Measurements from ENCODE around the gene LMO4.

DNA sequence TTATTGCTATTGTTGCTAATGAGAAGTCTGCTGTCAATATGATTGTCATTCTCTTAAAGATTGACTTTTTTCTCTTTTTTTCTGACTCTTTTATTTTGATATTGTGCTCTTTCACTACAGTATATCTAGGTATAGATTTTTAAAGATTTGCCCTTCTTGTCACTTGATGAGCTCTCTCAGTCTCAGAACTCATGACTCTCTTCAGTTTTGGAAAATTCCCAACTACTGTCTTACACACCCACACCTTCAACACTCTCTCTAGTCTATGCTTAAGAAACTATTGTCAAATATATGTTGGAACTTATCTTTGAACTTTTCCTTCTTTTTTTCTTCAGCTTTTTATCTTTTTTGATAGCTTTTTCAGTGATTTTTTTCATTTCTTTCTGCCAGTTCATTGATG, 50.6 kb downstream of the LMO4 start:
- TF ChIP-seq, protein P1, sequence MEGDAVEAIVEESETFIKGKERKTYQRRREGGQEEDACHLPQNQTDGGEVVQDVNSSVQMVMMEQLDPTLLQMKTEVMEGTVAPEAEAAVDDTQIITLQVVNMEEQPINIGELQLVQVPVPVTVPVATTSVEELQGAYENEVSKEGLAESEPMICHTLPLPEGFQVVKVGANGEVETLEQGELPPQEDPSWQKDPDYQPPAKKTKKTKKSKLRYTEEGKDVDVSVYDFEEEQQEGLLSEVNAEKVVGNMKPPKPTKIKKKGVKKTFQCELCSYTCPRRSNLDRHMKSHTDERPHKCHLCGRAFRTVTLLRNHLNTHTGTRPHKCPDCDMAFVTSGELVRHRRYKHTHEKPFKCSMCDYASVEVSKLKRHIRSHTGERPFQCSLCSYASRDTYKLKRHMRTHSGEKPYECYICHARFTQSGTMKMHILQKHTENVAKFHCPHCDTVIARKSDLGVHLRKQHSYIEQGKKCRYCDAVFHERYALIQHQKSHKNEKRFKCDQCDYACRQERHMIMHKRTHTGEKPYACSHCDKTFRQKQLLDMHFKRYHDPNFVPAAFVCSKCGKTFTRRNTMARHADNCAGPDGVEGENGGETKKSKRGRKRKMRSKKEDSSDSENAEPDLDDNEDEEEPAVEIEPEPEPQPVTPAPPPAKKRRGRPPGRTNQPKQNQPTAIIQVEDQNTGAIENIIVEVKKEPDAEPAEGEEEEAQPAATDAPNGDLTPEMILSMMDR (IDR thresholded peaks at IDR 0.05), result no peak
- TF ChIP-seq POLR2A (IDR thresholded peaks at IDR 0.05) (no peak), POLR2AphosphoS5 (IDR thresholded peaks at IDR 0.05) (no peak)
